KMS-11 (cell line): ENCODE data around the gene RPS3.

Experiments
- H2AFZ ChIP-seq: fragments of 200-600 bp; sonication (generic); 2 replicates; pipeline ENCODE4 v1.6.1; 2016; ENCODE audit warnings: antibody characterized with exemption, mixed run types, low read depth
- H3K27ac ChIP-seq: fragments of 200-600 bp; sonication (generic); 2 replicates; pipeline ENCODE4 v1.6.1; 2016; ENCODE audit warnings: mild to moderate bottlenecking, mixed run types
- H3K27me3 ChIP-seq: fragments of 200-600 bp; sonication (generic); 2 replicates; pipeline ENCODE4 v1.6.1; 2017; ENCODE audit warnings: mild to moderate bottlenecking, low read depth, mixed run types, moderate library complexity; ENCODE audit not compliant: insufficient read depth
- H3K36me3 ChIP-seq: fragments of 200-600 bp; sonication (generic); 2 replicates; pipeline ENCODE4 v1.6.1; 2017; ENCODE audit warnings: mild to moderate bottlenecking, mixed run types; ENCODE audit not compliant: insufficient read depth
- H3K4me1 ChIP-seq: fragments of 200-600 bp; sonication (generic); 2 replicates; pipeline ENCODE4 v1.6.1; 2016; ENCODE audit warnings: mild to moderate bottlenecking, low read depth, mixed run types; ENCODE audit not compliant: poor library complexity, severe bottlenecking
- H3K4me2 ChIP-seq: fragments of 200-600 bp; sonication (generic); 2 replicates; pipeline ENCODE4 v1.7.0; 2016; ENCODE audit warnings: mild to moderate bottlenecking, mixed run types
- H3K4me3 ChIP-seq: fragments of 200-600 bp; sonication (generic); IDR thresholded peaks from 2 replicates; pipeline ENCODE4 v1.6.1; 2017; ENCODE audit warnings: low read depth, low read length, mixed read lengths; ENCODE audit not compliant: insufficient read depth
- H3K79me2 ChIP-seq: fragments of 200-600 bp; sonication (generic); 2 replicates; pipeline ENCODE4 v1.6.1; 2016; ENCODE audit warnings: low read depth, mixed run types; ENCODE audit not compliant: insufficient read depth
- H3K9ac ChIP-seq: fragments of 200-600 bp; sonication (generic); 2 replicates; pipeline ENCODE4 v1.6.1; 2016; ENCODE audit warnings: mild to moderate bottlenecking, mixed run types
- H4K20me1 ChIP-seq: fragments of 200-600 bp; sonication (generic); 2 replicates; pipeline ENCODE4 v1.6.1; 2016; ENCODE audit warnings: mild to moderate bottlenecking, mixed run types; ENCODE audit not compliant: insufficient read depth
- TF ChIP-seq, protein P1 (sequence below): fragments of 200-600 bp; sonication (generic); conservative IDR thresholded peaks from 2 replicates; pipeline ENCODE4 v1.6.1; 2017; ENCODE audit warnings: low read depth, mild to moderate bottlenecking, antibody characterized with exemption, low read length, moderate library complexity, mixed read lengths

RPS3 gene

DNA sequence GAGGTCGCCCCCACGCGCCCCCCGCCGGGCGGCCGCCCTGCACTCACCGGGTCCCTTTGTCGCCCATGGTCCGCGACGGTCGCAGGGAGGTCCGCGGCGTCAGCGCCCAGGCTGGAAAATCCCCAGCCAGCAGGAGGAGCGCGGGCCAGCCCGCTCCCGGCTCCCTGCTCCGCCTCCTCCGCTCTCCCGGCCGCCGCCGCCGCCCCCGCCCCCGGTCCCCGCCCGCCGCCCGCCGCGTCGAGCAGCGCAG, 47.9 kb upstream of the RPS3 start, which contains the start of gene ARRB1:
TSS of gene ARRB1 (minus strand) at position 121 of the 250 bp plus-strand sequence. CDS start at position 67, 54 bp downstream.
- Histone ChIP-seq H4K20me1 (no peaks in the 10 kb centered on the region), H3K4me2 (peak within 1 kb of the TSS; percentile 76), H3K4me1 (no peaks in the 10 kb centered on the region), H3K27me3 (no peaks in the 10 kb centered on the region), H3K79me2 (no peaks in the 10 kb centered on the region), H3K36me3 (no peaks in the 10 kb centered on the region), H2AFZ (peak within 1 kb of the TSS; percentile 71; the same call in 1 of the 2 replicates), H3K4me3 (no peak within 1 kb of the TSS), H3K27ac (no peak within 1 kb of the TSS), H3K9ac (no peak within 1 kb of the TSS)
- TF ChIP-seq, protein P1, sequence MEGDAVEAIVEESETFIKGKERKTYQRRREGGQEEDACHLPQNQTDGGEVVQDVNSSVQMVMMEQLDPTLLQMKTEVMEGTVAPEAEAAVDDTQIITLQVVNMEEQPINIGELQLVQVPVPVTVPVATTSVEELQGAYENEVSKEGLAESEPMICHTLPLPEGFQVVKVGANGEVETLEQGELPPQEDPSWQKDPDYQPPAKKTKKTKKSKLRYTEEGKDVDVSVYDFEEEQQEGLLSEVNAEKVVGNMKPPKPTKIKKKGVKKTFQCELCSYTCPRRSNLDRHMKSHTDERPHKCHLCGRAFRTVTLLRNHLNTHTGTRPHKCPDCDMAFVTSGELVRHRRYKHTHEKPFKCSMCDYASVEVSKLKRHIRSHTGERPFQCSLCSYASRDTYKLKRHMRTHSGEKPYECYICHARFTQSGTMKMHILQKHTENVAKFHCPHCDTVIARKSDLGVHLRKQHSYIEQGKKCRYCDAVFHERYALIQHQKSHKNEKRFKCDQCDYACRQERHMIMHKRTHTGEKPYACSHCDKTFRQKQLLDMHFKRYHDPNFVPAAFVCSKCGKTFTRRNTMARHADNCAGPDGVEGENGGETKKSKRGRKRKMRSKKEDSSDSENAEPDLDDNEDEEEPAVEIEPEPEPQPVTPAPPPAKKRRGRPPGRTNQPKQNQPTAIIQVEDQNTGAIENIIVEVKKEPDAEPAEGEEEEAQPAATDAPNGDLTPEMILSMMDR = no peak

GRCh38 chr11:75351791-75352587, 47.3 kb upstream of the RPS3 start:
- Histone ChIP-seq H3K4me3 (no peak overlapping the region), H3K27me3 (no peaks in the 10 kb centered on the region), H4K20me1 (no peaks in the 10 kb centered on the region), H3K27ac (no peak overlapping the region), H3K36me3 (no peaks in the 10 kb centered on the region), H3K79me2 (no peaks in the 10 kb centered on the region), H3K4me1 (no peaks in the 10 kb centered on the region), H3K4me2 (peak overlapping the region; percentile 76), H3K9ac (no peak overlapping the region), H2AFZ (peak overlapping the region; percentile 71; the same call in 1 of the 2 replicates)
- TF ChIP-seq, protein P1 = no peak

- Histone ChIP-seq H2AFZ (no peak overlapping the region), H3K4me3 (no peak overlapping the region), H3K4me1 (no peaks in the 10 kb centered on the region), H3K36me3 (no peaks in the 10 kb centered on the region), H3K79me2 (no peaks in the 10 kb centered on the region), H3K27ac (no peak overlapping the region), H3K27me3 (no peaks in the 10 kb centered on the region), H3K4me2 (no peak overlapping the region; the same call in 1 of the 2 replicates), H3K9ac (no peak overlapping the region), H4K20me1 (no peaks in the 10 kb centered on the region)
- TF ChIP-seq, protein P1 = no peak
These were observed 46.6 kb upstream of the RPS3 start for GRCh38 chr11:75352588-75353206.

- no peaks in the 10 kb centered on the region for H3K27me3 ChIP-seq
- H2AFZ ChIP-seq = no peak overlapping the region
- TF ChIP-seq, protein P1 = no peak
- no peaks in the 10 kb centered on the region for H3K79me2 ChIP-seq
- no peaks in the 10 kb centered on the region for H3K4me1 ChIP-seq
- H4K20me1 ChIP-seq = no peaks in the 10 kb centered on the region
- no peak overlapping the region for H3K4me3 ChIP-seq
- H3K9ac ChIP-seq = no peak overlapping the region
- no peak overlapping the region for H3K4me2 ChIP-seq
- H3K36me3 ChIP-seq = no peaks in the 10 kb centered on the region
- no peak overlapping the region for H3K27ac ChIP-seq
These were observed 44.3 kb upstream of the RPS3 start for GRCh38 chr11:75355051-75355450.
